RPMI7951 (cell line): Measurements from ENCODE around the gene KLHL21. TPM values are rescaled to one million over a fixed set of nuclear protein-coding genes. Genes with fewer than 3 reads are reported as not detected.
"Not testable (repeated sequence)": the region's sequence is repeated elsewhere in the genome, so short reads cannot be mapped to it uniquely, and the experiment has no call there.

Experiments
- DNase-seq: peaks from one replicate; pipeline ENCODE4 v3.0.0-alpha.2; 2012; ENCODE audit warnings: low read depth
- total RNA-seq: library from RNA; depleted of rRNA; stranded (reverse); fragments of >200 nt; shearing (Covaris generic); gene quantifications from 2 replicates; pipeline ENCODE4 v1.2.3, GENCODE V29; 2014; rRNA removed

The KLHL21 gene, protein sequence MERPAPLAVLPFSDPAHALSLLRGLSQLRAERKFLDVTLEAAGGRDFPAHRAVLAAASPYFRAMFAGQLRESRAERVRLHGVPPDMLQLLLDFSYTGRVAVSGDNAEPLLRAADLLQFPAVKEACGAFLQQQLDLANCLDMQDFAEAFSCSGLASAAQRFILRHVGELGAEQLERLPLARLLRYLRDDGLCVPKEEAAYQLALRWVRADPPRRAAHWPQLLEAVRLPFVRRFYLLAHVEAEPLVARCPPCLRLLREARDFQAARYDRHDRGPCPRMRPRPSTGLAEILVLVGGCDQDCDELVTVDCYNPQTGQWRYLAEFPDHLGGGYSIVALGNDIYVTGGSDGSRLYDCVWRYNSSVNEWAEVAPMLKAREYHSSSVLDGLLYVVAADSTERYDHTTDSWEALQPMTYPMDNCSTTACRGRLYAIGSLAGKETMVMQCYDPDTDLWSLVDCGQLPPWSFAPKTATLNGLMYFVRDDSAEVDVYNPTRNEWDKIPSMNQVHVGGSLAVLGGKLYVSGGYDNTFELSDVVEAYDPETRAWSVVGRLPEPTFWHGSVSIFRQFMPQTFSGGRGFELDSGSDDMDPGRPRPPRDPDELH
- 11.1 and 14.6 TPM in 2 replicates for total RNA-seq

- peak; percentile 91 for DNase-seq
Observed at GRCh38 chr1:6602669-6603237, at the start of gene KLHL21. TSS of gene KLHL21 (minus strand) at chr1:6602869. CDS start at chr1:6602817, 52 bp downstream.

- DNase-seq: no peak
Observed at GRCh38 chr1:6651909-6652308, 49.2 kb upstream of the KLHL21 start.

GRCh38 chr1:6648556-6648955, 45.9 kb upstream of the KLHL21 start:
- no peak for DNase-seq

DNA sequence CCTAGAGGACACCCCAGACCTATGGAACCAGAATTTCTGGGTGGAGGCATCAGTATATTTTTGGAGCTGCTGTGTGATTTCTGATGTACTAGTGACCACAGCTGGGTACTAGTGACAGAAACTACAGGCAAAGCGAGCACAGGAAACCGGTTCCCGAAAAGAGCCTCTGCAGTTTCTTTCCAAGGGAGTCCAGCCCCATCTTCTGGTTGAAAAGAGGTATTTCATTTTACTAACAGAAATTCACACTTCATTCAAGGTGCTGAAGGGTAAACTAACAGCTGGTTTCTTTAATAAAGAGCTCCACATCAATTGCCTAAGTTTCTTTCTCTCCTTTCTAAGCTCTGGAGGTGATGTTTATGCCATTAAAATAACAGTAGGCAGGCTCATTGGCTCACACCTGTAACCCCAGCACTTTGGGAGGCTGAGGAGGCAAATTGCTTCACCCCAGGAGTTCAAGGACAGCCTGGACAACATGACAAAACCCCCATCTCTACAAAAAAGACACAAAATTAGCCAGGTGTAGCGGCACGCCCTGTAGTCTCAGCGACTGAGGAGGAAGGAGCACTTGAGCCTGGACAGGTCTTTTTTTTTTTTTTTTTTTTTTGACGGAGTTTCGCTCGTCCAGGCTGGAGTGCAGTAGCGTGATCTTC, 44.0 kb upstream of the KLHL21 start:
- peak; percentile 47 for DNase-seq

GRCh38 chr1:6645018-6645417, 42.3 kb upstream of the KLHL21 start:
- no peak for DNase-seq

DNA sequence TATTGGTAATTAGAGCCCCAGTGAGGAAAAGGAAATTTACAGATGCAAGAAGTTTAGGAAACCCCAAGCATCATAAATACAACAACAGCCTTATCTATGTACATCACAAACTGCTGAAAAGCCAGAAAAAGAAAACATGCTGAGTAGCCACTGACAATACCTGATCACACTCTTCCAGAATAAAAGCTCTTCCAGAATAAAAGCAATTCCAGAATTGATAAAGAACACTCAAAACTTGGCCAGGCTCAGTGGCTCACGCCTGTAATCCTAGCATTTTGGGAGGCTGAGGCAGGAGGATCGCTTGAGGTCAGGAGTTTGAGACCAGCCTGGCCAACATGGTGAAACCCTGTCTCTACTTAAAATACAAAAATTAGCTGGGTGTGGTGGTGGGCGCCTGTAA, 38.2 kb upstream of the KLHL21 start:
- not testable (repeated sequence) for DNase-seq

- DNase-seq: no peak
Observed at GRCh38 chr1:6638226-6638625, 35.6 kb upstream of the KLHL21 start.

GRCh38 chr1:6637770-6638169, 35.1 kb upstream of the KLHL21 start:
- no peak for DNase-seq

DNA sequence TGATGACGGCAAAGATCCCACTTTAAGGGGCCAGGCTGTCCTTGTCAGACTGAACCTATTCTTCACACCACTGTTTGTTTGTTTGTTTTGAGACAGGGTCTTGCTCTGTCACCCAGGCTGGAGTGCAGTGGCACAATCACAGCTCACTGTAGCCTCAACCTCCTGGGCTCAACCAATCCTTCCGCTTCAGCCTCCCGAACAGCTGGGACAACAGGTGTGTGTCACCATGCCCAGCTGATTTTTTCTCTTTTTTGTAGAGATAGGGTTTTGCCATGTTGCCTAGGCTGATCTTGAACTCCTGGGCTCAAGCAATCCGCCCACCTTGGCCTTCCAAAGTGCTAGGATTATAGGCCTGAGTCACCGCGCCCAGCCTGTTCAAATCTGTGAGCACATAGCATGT, 34.1 kb upstream of the KLHL21 start:
- not testable (repeated sequence) for DNase-seq

DNA sequence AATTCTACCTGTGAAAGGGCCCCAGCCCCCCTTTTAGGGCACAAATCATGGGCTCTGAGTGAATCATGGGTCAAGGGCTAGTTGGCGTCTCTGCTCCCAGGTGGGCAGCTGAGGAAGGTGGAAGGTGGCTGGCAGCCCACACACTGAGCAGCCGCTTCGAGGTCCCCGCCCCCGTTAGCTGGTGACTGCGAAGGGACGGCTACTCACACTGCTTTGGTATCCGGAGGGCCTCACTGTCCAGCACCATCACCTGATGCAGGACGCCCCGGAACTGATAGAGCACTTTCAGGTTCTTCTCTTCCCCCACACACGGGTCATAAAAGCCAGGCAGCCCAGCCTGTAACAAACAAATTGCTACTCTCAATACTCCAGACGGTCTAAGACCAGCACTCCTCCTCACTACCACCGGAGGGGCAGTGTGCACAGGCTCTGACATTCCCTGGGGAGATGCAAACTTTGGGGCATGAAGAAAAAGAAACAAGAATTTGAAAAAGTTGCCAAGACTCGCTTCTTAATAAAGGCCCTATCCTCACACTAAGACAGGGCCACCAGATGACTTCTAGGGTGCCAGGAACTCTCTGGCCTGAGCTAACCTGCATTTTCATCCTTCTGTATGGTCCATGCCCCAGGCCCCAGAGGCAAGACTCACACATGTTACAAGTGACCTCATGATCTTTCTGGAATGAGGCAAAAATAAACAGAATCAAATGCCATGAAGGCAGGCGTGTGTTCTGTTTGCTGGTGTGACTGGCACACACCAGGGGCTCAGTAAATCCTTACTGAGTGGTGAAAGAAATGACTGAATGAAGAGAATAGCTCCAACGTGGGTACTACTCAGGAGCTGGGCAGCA, 33.5 kb upstream of the KLHL21 start:
- DNase-seq: no peak

DNA sequence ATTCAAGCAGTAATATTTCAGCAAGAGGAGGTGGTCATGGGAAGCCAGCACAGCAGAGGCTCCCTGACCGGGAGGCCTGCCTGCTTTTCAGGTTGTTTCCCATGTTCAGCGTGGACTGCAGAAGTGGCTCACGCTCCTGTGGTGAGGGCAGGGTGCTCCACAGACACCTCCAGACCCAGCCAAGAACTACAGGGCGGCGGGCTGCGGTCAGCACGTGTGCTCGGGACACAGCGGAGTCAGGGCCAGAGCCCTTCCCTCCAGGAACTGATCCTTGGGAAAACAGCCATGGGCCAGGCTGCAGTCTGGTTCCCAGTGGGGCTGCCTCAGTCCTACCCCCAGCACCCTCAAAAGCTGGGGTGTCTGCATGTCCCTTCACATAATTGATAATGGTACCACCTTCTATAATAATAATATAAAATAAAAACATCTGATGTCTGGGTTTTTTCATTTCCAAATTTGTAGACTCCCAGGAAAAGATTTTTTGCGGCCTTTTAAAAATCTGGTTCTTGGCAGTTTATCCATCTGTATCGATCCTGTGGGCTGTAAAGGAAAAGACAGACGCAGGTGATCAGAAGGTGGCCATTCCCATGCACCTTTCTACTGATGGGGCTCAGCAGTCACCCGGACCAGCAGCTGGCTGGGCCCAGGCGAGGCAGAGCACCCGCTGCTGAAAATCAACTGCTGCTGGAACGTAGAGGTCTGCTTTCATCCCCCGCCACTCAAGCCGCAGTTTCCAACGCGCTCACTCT, 32.7 kb upstream of the KLHL21 start:
- DNase-seq: no peak

DNA sequence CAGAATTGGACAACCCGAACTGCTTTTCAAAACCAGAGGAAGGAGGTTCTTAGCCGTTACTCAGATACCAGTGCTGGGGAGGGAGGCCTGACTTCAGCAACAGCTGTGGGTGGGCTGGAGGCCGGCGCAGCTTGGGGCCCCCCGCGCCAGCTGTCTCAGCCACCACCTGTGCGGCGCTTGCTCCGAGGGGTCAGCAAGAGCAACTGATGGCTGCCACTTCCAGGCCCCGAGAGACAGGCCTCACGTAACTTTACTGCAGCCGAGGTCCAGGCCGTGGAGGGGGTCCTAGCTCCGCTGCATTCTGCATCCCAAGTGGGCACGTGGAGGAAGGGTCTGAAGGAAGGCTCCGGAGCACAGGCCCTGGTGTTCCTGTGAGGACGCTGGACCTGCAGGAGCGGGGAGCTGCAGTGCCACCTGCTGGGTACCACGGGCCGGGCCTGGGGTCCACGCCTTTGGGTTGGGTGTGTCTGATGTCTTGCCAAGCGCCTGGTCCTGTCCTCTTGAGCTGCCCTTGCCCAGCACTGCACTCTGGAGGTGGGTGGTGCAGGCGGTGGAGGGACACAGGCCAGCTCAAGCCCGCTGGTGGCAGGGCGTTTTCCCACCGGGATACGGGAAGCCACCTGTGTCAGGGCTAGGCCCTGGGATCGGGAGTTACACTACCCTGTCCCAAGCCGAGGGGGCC, 31.8 kb upstream of the KLHL21 start:
- DNase-seq: peak; percentile 32

DNA sequence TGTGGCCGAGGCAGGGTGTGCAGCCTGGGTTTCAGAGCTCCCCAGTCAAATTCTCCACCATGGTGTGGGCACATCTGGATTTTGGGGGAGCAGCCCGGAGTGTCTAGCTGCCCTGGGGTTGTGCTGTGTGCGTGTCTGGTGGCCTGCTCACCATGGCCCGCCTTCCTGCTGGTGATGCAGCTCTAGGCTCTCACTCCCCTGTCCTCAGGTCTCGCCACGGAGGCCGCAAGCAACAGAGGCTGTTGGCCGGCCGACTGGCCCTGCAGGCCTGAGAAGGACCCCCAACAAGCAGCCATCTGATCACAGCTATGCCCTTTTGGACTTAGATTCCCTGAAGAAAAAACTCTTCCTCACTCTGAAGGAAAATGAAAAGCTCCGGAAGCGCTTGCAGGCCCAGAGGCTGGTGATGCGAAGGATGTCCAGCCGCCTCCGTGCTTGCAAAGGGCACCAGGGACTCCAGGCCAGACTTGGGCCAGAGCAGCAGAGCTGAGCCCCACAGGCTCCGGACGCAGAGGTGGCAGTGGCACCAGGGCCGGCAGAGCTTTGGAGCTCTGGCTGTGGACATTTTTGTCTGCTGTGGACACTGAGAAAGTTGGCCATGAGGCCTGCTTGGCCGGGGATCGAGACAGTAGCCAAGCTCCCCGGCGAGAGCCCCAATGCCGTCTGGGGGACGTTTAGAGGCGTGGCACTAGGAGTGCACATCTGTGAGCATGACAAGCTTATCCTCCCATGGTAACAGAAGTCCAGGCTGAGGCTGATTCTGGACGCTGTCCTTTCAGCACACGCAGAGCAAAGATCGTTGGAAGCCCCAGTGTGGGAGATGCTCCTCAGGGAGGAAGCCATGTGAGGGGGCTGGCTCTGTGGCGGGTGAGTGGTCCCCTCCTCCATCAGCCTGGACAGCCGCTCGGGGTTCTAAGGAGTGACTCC, 30.2 kb upstream of the KLHL21 start:
- DNase-seq: no peak

- no peak for DNase-seq
Observed at GRCh38 chr1:6631058-6631457, 28.4 kb upstream of the KLHL21 start.

DNA sequence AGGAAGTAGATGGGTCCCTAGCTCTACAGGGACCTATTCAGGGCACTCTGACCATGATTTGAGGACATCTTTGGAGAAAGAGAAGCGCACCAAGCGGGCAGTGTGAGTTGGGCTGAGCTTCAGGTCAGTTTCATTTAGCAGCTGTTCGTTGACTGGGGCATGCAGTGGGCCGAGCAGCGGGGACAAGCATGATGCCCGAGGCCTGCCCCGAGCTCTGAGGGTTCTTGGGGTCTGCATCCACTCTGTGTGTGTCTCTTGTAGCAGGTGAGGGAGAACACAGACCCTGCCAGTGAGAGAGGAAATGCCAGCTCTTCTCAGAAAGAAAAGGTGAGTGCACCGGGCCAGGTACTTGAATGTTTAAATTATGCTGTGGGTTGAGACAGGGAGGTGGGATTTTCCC, 27.4 kb upstream of the KLHL21 start:
- DNase-seq: no peak

DNA sequence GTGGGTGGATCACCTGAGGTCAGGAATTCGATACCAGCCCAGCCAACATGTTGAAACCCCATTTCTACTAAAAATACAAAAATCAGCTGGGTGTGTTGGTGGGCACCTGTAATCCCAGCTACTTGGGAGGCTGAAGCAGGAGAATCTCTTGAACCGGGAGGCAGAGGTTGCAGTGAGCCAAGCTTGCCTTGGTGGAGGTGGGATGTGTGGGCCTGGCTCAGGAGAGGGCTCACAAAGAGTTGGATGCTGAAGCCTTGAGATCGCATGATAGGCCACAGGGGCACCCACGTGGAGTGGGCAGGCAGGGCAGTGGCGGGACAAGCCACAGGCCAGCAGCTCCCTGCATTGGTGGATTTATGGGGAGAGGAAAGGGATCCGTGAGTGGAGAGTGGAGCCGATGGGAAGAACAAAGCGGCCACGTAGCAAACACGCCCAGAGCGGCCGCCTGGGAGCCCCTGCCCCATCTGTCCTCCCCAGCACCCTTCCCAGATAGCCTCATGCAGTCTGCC, 26.4 kb upstream of the KLHL21 start:
- no peak for DNase-seq

DNA sequence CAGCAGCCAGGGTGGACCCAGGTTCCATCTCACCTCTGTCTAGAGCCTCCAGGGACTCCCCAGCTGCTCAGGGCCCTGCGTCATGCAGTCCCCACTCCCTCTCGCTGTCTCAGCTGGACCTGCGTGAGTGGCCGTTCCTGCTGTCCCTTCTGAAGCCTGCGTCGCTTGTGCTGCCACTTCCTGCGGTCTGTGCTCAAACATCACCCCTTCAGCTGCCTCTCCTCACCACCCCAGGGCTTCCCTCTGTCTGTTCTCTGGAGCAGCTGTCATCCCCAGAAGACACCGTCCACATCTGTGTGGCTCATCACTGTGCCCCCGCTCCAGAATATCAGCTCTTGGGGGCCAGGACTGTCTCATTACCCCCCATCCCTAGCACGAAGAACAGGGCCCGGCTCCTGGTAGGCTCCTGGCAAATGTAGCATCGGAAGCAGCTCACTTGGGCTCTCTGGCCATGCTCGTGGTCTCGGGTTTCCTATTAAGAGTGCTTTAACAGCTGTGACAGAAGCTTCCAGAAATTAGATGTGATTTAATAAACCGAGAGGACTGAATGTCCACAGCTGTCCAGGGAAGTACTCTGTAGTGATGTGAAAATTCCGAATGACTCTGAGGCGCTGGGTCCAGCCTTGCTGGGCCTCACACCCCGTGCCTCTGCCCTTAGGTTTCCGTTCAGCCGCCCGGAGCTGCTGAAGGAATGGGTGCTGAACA, 25.3 kb upstream of the KLHL21 start:
- no peak for DNase-seq

DNA sequence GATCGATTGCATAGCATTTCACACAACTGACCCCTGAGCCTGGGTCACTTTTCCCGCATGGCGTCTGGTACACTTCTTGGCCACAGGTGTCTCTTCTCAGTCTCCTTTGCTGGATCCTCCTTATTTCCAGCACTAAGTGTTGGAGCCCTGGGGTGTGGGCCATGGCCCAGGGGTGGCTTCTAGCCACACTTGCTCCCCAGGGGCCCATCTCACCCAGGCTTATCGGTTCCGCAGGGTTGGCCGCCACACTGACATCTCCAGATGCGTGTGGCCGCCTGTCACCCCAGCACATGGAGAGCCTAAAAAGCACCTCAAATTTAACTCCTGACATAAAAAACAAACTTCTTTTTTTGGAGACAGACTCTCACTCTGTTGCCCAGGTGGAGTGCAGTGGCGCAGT, 24.4 kb upstream of the KLHL21 start:
- no peak for DNase-seq
